ENCODE measurements around the gene SNX9. TPM values are rescaled to one million over a fixed set of nuclear protein-coding genes. Genes with fewer than 3 reads are reported as not detected.
"Not testable (repeated sequence)": the region's sequence is repeated elsewhere in the genome, so short reads cannot be mapped to it uniquely, and the experiment has no call there.

Gene SNX9
- polyA plus RNA-seq, 1 donor from 2014 or later: 7.0 TPM

DNA sequence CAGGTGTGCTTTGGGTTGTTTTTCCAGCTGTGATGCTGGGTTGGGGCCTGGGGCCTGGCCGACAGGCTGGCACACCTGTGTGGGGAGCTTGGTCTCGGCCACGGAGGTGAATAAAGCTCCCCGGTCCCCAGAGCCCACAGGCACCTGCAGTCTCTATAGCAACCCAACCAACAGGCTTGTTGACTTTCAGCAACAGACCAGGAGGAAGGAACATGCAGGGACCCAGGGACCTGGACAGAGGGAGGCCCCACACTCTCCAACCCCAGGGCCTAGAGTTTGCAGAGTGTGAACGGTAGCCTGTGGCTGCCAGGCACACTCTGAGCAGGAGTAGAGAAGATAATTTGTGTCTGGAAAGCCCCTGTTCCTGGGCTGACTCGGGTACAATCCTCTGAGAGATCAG is 144.0 kb downstream of the SNX9 start:
- no peak overlapping the region for H3K27ac ChIP-seq (ENCODE audit: low read length)
- no peaks in the 10 kb centered on the region for H3F3A ChIP-seq (ENCODE audit: insufficient read depth, low read length, poor library complexity, severe bottlenecking)
- H3K4me2 ChIP-seq (ENCODE audit: low read length): no peak overlapping the region
- no peaks in the 10 kb centered on the region for H3K79me2 ChIP-seq (replicated peaks; ENCODE audit: insufficient read depth, low read length)
- H3K9ac ChIP-seq (ENCODE audit: low read length): no peak overlapping the region
- H3K9me3 ChIP-seq (ENCODE audit: low read length): no peaks in the 10 kb centered on the region
- H4K20me1 ChIP-seq (ENCODE audit: insufficient read depth): no peaks in the 10 kb centered on the region
- no peak for TF ChIP-seq POLR2AphosphoS5 (IDR thresholded peaks at IDR 0.05)
- no peak for TF ChIP-seq EP300 (conservative IDR thresholded peaks at IDR 0.05; ENCODE audit: poor library complexity, severe bottlenecking)
- TF ChIP-seq SMC3 (conservative IDR thresholded peaks at IDR 0.05; ENCODE audit: poor library complexity): no peak
- no peak for TF ChIP-seq REST (IDR thresholded peaks at IDR 0.05; ENCODE audit: borderline replicate concordance)
- TF ChIP-seq MXI1 (conservative IDR thresholded peaks at IDR 0.05; ENCODE audit: poor library complexity, severe bottlenecking): no peak
- no peak for TF ChIP-seq EZH2 (IDR thresholded peaks at IDR 0.05; ENCODE audit: borderline replicate concordance, insufficient read depth, low read length, poor library complexity, severe bottlenecking)
- no peak for TF ChIP-seq CTCF (IDR thresholded peaks at IDR 0.05; ENCODE audit: poor library complexity, severe bottlenecking)
- TF ChIP-seq TAF1 (IDR thresholded peaks at IDR 0.05; ENCODE audit: low read depth): no peak
- no peaks in the 10 kb centered on the region for H3K27me3 ChIP-seq (ENCODE audit: insufficient read depth, low read depth, low read length)
- no peaks in the 10 kb centered on the region for H3K36me3 ChIP-seq (ENCODE audit: insufficient read depth, low read length)
- H2AFZ ChIP-seq (ENCODE audit: low read depth, low read length): no peak overlapping the region
- no peak overlapping the region for H3K4me3 ChIP-seq (ENCODE audit: low read length)
- H3K9me2 ChIP-seq (ENCODE audit: insufficient read depth, low read length): no peaks in the 10 kb centered on the region

DNA sequence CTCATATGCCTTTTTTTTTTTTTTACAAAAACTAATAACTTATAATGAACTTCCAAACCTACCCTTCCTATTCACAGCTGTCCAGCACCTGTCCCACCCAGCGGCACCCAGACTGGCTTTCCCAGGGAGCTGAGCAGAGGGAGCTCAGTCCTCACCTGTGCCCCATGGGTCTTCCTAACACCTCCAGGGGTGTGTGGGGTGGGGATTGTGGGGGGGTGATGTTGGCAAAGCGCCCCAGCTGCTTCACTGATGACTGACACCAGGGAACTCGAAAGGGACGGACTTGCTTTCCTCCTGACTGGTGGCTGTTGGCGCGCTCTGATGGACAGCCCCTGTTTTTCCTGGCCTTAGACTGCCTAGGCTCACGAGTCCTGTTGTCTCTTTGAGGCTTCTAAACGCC is 144.4 kb downstream of the SNX9 start:
- H3K4me3 ChIP-seq (ENCODE audit: low read length): no peak overlapping the region
- no peaks in the 10 kb centered on the region for H3K79me2 ChIP-seq (replicated peaks; ENCODE audit: insufficient read depth, low read length)
- no peak overlapping the region for H3K4me2 ChIP-seq (ENCODE audit: low read length)
- no peaks in the 10 kb centered on the region for H4K20me1 ChIP-seq (ENCODE audit: insufficient read depth)
- H3K27ac ChIP-seq (ENCODE audit: low read length): no peak overlapping the region
- H3K36me3 ChIP-seq (ENCODE audit: insufficient read depth, low read length): no peaks in the 10 kb centered on the region
- no peak overlapping the region for H3K9ac ChIP-seq (ENCODE audit: low read length)
- no peaks in the 10 kb centered on the region for H3K27me3 ChIP-seq (ENCODE audit: insufficient read depth, low read depth, low read length)
- no peak overlapping the region for H2AFZ ChIP-seq (ENCODE audit: low read depth, low read length)
- no peaks in the 10 kb centered on the region for H3K9me3 ChIP-seq (ENCODE audit: low read length)
- no peak for TF ChIP-seq MXI1 (conservative IDR thresholded peaks at IDR 0.05; ENCODE audit: poor library complexity, severe bottlenecking)
- no peak for TF ChIP-seq EP300 (conservative IDR thresholded peaks at IDR 0.05; ENCODE audit: poor library complexity, severe bottlenecking)
- no peak for TF ChIP-seq CTCF (IDR thresholded peaks at IDR 0.05; ENCODE audit: poor library complexity, severe bottlenecking)
- TF ChIP-seq TAF1 (IDR thresholded peaks at IDR 0.05; ENCODE audit: low read depth): no peak
- no peak for TF ChIP-seq SMC3 (conservative IDR thresholded peaks at IDR 0.05; ENCODE audit: poor library complexity)
- no peak for TF ChIP-seq EZH2 (IDR thresholded peaks at IDR 0.05; ENCODE audit: borderline replicate concordance, insufficient read depth, low read length, poor library complexity, severe bottlenecking)
- no peak for TF ChIP-seq POLR2AphosphoS5 (IDR thresholded peaks at IDR 0.05)
- no peaks in the 10 kb centered on the region for H3F3A ChIP-seq (ENCODE audit: insufficient read depth, low read length, poor library complexity, severe bottlenecking)
- H3K9me2 ChIP-seq (ENCODE audit: insufficient read depth, low read length): no peaks in the 10 kb centered on the region

GRCh38 chr6:157972177-157972576 is 149.1 kb downstream of the SNX9 start:
- not testable (repeated sequence) for H3K9me3 ChIP-seq (ENCODE audit: low read length); H3K4me2 ChIP-seq (ENCODE audit: low read length)

More at GRCh38 chr6:157972177-157972576, 149.1 kb downstream of the SNX9 start:
- H3K4me3 ChIP-seq (ENCODE audit: low read length); H3K79me2 ChIP-seq (replicated peaks; ENCODE audit: insufficient read depth, low read length); H3K36me3 ChIP-seq (ENCODE audit: insufficient read depth, low read length); H4K20me1 ChIP-seq (ENCODE audit: insufficient read depth); H3K9ac ChIP-seq (ENCODE audit: low read length); H3F3A ChIP-seq (ENCODE audit: insufficient read depth, low read length, poor library complexity, severe bottlenecking); H3K9me2 ChIP-seq (ENCODE audit: insufficient read depth, low read length); H3K27me3 ChIP-seq (ENCODE audit: insufficient read depth, low read depth, low read length); H2AFZ ChIP-seq (ENCODE audit: low read depth, low read length); H3K27ac ChIP-seq (ENCODE audit: low read length): not testable (repeated sequence)

All from neural cell (in vitro differentiated cells).